ENCODE measurements around the gene MAPK8IP2.

Gene MAPK8IP2

DNA sequence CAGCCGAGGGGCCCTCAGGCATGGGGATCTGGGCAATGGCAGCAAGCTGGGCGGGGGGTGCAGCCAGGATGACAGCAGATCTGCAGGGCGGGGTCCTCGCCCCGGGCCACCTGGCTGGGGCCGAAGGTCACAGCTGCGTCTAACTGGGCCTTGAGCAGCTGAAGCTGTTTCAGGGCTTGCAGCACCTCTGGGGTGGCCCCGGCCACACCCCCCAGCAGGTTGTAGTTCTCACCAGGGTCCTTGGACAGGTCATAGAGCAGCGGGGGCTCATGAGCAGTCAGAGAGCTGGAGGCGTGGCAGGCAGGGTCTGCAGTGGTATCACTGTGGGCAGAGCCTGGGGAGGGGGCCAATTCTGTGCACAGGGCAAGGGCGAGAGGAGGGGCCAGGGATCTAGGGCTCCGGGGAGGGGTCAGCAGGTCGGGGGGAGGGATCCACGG, 24.6 kb downstream of the MAPK8IP2 start:
- Histone ChIP-seq H2AFZ (no peak overlapping the region), H3K4me3 (ENCODE audit: low read depth, low read length) (no peak overlapping the region), H3K9me3 (ENCODE audit: control insufficient read depth, low read length) (no peaks in the 10 kb centered on the region), H3K79me2 (no peaks in the 10 kb centered on the region), H3K4me1 (peaks cover 21% of the 10 kb centered on the region), H3K9ac (no peak overlapping the region), H3K27me3 (ENCODE audit: control insufficient read depth, insufficient read depth, low read length) (no peaks in the 10 kb centered on the region), H3K4me2 (ENCODE audit: low read length) (no peak overlapping the region), H3K36me3 (ENCODE audit: control insufficient read depth, insufficient read depth, low read length) (no peaks in the 10 kb centered on the region), H3K27ac (no peak overlapping the region)
- TF ChIP-seq, protein P1, sequence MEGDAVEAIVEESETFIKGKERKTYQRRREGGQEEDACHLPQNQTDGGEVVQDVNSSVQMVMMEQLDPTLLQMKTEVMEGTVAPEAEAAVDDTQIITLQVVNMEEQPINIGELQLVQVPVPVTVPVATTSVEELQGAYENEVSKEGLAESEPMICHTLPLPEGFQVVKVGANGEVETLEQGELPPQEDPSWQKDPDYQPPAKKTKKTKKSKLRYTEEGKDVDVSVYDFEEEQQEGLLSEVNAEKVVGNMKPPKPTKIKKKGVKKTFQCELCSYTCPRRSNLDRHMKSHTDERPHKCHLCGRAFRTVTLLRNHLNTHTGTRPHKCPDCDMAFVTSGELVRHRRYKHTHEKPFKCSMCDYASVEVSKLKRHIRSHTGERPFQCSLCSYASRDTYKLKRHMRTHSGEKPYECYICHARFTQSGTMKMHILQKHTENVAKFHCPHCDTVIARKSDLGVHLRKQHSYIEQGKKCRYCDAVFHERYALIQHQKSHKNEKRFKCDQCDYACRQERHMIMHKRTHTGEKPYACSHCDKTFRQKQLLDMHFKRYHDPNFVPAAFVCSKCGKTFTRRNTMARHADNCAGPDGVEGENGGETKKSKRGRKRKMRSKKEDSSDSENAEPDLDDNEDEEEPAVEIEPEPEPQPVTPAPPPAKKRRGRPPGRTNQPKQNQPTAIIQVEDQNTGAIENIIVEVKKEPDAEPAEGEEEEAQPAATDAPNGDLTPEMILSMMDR (IDR thresholded peaks at IDR 0.05), result no peak

DNA sequence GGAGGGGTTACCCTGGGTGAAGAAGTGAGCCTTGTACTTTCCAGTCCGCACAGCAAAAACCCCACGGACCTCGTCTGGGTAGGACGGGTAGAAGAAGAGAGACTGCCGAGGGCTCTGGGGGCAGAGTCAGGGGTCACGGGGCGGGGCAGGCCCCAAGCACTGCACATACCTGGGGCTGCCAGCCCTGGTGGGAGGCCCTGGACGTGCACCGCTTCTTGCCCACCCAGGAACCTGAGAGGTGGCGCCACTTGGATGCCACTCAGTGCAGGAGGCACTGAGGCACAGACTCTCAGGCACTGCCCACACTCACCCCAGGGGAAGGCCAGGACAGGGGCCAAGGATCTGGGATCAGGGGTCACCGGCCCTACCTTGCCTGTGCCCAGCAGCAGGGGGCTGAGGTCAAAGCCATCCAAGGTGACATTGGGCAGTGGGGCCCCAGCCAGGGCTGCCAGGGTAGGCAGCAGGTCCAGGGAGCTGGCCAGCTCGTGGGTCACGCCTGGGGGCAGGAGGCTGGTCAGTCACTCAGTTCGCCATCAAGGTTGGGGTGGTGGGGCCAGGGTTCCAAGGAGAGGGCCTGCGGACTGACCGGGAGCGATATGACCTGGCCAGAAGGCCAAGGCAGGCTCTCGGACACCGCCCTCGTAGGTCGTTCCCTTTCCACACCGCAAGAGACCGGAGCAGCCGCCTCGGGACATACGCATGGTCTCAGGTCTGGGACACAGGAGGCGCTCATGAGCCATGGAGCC, 25.1 kb downstream of the MAPK8IP2 start:
- no peak overlapping the region for H3K27ac ChIP-seq

DNA sequence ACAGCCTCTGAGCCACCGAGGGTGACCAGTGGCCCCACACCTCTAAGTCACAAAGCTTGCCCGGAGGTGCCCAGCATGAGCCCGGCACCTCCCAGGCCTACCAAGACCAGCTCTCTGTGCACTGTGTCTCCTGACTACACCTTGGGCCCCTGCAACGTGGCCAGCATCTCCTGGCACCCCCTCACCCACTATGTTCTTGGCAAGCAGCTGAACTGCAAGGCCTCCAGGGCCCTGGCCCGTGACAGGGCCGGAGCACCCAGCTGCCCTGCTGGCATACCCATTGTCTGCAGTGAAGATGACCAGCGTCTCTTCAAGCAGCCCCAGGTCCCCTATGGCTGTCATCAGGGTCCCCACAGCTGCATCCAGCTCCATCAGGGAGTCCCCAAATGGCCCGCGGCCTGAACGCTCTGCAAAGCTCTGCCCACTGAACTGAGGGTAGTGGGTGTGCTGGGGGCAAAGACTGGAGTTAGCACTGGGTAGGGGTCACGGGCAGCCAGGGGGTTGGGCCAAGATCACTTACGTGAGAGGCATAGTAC, 25.8 kb downstream of the MAPK8IP2 start:
- TF ChIP-seq, protein P1 (IDR thresholded peaks at IDR 0.05), result no peak
- peak overlapping the region; percentile 99 for H3K4me2 ChIP-seq (ENCODE audit: low read length)
- H3K27me3 ChIP-seq (ENCODE audit: control insufficient read depth, insufficient read depth, low read length), result no peaks in the 10 kb centered on the region
- H2AFZ ChIP-seq, result no peak overlapping the region
- no peak overlapping the region for H3K4me3 ChIP-seq (ENCODE audit: low read depth, low read length)
- no peak overlapping the region for H3K9ac ChIP-seq
- no peaks in the 10 kb centered on the region for H3K79me2 ChIP-seq
- peaks cover 12% of the 10 kb centered on the region for H3K4me1 ChIP-seq
- no peak overlapping the region for H3K27ac ChIP-seq
- no peaks in the 10 kb centered on the region for H3K9me3 ChIP-seq (ENCODE audit: control insufficient read depth, low read length)
- no peaks in the 10 kb centered on the region for H3K36me3 ChIP-seq (ENCODE audit: control insufficient read depth, insufficient read depth, low read length)

More for the DNA sequence above, 25.1 kb downstream of the MAPK8IP2 start:
- no peak overlapping the region for H3K4me3 ChIP-seq (ENCODE audit: low read depth, low read length)
- H3K9me3 ChIP-seq (ENCODE audit: control insufficient read depth, low read length), result no peaks in the 10 kb centered on the region
- H3K79me2 ChIP-seq, result no peaks in the 10 kb centered on the region
- H3K4me2 ChIP-seq (ENCODE audit: low read length), result no peak overlapping the region
- no peaks in the 10 kb centered on the region for H3K27me3 ChIP-seq (ENCODE audit: control insufficient read depth, insufficient read depth, low read length)
- no peak overlapping the region for H3K9ac ChIP-seq
- H3K36me3 ChIP-seq (ENCODE audit: control insufficient read depth, insufficient read depth, low read length), result no peaks in the 10 kb centered on the region
- H2AFZ ChIP-seq, result no peak overlapping the region
- TF ChIP-seq, protein P1 (IDR thresholded peaks at IDR 0.05), result no peak
- peaks cover 18% of the 10 kb centered on the region for H3K4me1 ChIP-seq

DNA sequence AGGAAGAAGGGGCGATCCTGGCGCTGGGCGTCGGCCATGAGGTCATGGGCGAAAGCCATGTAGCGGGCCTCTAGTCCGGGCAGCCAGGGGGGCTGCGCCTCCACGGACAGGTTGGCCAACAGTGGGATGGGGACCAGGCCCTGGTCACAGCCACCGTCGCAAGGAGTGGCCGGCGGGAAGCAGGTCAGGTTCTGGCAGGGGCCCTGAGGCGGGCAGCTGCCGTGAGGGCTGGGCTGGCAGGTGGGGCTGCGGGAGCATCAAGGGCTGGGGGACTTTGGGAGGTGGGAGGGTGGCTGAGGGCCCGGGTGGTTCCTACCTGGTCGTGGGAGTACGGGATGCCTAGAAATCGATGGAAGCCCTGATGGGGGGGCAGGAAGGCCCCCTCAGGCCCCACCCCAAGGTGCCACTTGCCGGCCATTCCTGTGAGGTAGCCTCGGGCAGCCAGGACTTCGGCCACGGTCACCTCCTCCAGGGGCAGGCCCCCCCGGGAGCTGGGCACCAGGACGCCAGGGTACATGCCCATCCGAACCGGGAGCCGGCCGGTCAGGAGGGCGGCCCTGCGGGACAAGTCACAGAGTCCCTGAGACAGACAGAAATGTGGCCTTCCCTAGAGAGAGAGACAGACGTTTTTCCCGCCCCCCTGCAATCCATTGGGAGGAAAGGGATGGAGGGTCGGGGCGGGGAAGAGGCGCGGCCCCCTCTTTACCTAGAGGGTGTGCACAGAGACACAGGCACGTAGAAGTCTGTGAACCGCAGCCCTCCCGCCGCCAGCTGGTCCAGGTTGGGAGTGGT, 26.5 kb downstream of the MAPK8IP2 start:
- peak overlapping the region; percentile 88 for H3K4me3 ChIP-seq (ENCODE audit: low read depth, low read length)
- H3K9me3 ChIP-seq (ENCODE audit: control insufficient read depth, low read length), result no peaks in the 10 kb centered on the region
- H3K79me2 ChIP-seq, result no peaks in the 10 kb centered on the region
- H3K27me3 ChIP-seq (ENCODE audit: control insufficient read depth, insufficient read depth, low read length), result no peaks in the 10 kb centered on the region
- H2AFZ ChIP-seq, result peak overlapping the region; percentile 89
- H3K4me1 ChIP-seq, result peaks cover 5% of the 10 kb centered on the region
- TF ChIP-seq, protein P1 (IDR thresholded peaks at IDR 0.05), result no peak
- H3K27ac ChIP-seq, result peak overlapping the region; percentile 67
- no peak overlapping the region for H3K9ac ChIP-seq
- no peaks in the 10 kb centered on the region for H3K36me3 ChIP-seq (ENCODE audit: control insufficient read depth, insufficient read depth, low read length)
- H3K4me2 ChIP-seq (ENCODE audit: low read length), result peak overlapping the region; percentile 99

All from parathyroid adenoma (tissue), 2 donors.